ENCODE data around the gene LRRC2.

- TF ChIP-seq POLR2A (IDR thresholded peaks at IDR 0.05) (no peak), CTCF (IDR thresholded peaks at IDR 0.05) (no peak)
These were observed 26.6 kb downstream of the LRRC2 start for GRCh38 chr3:46539443-46540005.
